IPS-18c (cell line): Measurements from ENCODE around the gene UMOD.

Experiments
- H3K4me3 ChIP-seq: 2 replicates; pipeline ENCODE4 v1.7.0; 2013; ENCODE audit warnings: low read depth, mild to moderate bottlenecking, low read length, moderate library complexity; ENCODE audit not compliant: insufficient read depth
- H3K9me3 ChIP-seq: one replicate; pipeline ENCODE4 v1.6.1; 2013; ENCODE audit warnings: mild to moderate bottlenecking, low read length, moderate library complexity; ENCODE audit not compliant: control insufficient read depth, insufficient read depth

UMOD gene

GRCh38 chr16:20289571-20289970 is 62.9 kb downstream of the UMOD start:
- H3K9me3 ChIP-seq, result no peaks in the 10 kb centered on the region
- no peak overlapping the region for H3K4me3 ChIP-seq

GRCh38 chr16:20285993-20286499 is 66.5 kb downstream of the UMOD start:
- no peak overlapping the region for H3K4me3 ChIP-seq

More at GRCh38 chr16:20285993-20286499, 66.5 kb downstream of the UMOD start:
- H3K9me3 ChIP-seq, result no peaks in the 10 kb centered on the region
